AG08396 (cell line): ENCODE measurements around the gene ATP5F1B.

Source experiments
- DNase-seq: peaks from one replicate; pipeline ENCODE4 v3.0.0; 2012; ENCODE audit warnings: low spot score, mixed read lengths

The ATP5F1B gene

GRCh38 chr12:56616244-56616643 is 29.5 kb downstream of the ATP5F1B start:
- no peak for DNase-seq

DNA sequence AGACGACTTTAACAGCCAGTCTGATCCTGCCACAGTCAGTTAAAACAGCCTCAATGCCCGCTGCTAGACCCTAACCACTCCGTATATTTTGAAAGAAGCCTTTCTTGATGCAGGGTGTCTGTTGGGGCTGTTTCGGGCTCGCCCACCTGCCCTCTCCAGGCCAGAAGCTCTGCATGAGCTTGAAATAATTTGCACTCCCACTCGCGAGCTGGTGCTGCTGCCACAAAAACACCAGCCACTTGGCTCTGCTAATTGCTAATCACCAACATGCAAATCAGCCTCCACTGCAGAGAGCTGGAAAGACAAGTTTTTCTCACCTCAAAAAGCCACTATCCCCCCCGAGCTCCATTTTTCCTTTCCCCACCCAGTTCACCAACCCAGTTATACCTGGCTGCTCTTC is 31.2 kb downstream of the ATP5F1B start:
- DNase-seq = no peak

- DNase-seq = no peak
These were observed 41.4 kb downstream of the ATP5F1B start for GRCh38 chr12:56604355-56604754.

DNA sequence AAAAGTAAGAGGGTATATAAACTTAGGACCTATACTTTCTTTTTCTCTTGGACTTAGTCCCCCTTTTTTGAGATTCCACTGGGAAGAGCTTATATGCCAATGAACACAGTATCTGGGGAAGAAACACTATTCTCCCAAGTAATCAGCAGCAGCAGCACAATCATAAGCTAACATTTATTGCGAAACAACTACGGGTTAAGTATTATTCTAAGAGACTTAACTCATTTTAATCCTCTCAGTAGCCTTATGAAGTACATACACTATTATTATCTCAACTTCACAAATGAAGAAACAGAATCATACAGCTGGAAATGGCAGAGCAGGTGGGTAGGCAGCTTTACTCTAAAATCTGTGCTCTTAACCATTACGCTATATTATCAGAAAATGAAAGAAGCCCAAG is 43.5 kb downstream of the ATP5F1B start:
- DNase-seq = no peak

GRCh38 chr12:56601503-56601902 is 44.3 kb downstream of the ATP5F1B start:
- no peak for DNase-seq

DNA sequence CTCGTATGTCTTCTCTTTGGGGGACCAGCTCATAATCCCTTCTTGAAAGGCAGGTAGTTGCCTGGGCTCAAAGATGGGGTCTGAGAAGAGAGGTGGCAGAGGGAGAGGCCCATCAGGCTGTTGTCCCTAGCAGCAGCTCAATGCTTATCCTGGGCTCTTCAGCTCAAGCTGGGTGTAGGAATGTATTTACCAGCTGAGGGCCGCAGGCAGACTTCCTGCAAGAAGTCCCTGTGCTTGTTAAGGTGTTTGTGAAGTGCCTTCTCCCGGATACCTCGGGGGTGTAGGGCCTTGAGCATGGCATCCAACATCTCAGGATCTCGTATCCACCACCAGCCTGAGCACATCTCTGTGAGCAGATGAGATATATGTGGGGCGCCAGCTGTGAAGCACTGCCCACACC is 45.0 kb downstream of the ATP5F1B start:
- no peak for DNase-seq

- no peak for DNase-seq
These were observed 46.0 kb downstream of the ATP5F1B start for GRCh38 chr12:56599797-56600196.

DNA sequence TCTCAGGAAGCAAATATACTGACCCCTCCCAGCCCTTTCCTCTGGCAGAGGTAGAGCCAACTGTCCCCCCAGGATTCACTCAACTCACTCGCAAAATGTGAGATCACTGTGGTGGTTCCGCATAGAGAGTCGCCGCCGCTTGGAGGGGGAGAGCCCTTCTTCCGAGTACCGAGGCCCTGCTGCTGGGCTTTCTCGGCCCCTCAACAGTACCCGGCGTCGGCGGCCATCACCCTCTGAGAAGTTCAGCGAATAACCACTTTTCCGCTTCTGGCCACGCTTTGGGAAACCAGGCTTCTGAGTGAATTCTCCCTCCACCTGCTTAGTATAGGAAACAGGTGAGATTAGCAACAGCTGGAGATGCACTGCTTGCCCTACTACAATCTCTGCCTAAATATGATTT is 46.7 kb downstream of the ATP5F1B start:
- DNase-seq = no peak

DNA sequence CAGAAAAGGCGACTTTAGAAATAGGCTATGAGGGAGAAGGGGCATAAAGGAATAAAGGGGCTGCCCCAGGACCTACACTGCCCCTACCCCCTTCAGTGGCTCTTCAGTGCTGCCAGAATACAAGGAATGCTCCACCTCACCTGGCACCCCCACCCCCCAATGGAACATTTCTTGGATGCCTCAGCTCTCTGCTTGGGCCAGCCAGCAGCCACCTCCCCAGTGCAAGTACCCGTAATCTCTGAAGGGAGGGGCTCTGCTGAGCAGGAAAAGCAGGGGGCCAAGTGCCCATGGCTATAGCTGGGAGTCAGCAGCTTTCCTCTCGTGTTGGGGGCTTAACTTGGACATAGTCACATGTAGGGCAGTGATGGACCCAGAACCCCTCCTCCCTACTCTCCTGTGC is 49.0 kb downstream of the ATP5F1B start:
- no peak for DNase-seq

- peak; percentile 84 for DNase-seq
These were observed 51.7 kb downstream of the ATP5F1B start for GRCh38 chr12:56593909-56594621.

DNA sequence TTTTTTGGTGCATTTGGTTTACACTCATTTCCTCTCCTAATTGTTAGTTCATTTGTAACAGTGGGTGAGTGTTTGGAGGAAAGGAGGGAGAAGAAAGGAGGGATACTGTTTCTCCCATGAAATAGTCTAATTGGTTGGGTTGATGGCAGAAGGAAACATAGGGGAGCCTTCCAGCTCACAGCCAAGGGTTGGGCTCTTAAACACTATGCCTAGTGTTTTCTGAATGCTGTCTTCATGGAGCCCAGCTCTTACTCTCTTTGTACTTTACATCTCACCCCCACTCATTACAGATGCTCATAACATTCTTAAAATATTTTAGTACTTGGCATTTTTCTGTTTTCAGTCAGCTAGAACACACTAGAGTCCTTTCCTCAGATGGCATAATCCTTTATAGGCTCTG is 53.8 kb downstream of the ATP5F1B start:
- no peak for DNase-seq

GRCh38 chr12:56591126-56591525 is 54.7 kb downstream of the ATP5F1B start:
- DNase-seq = no peak

DNA sequence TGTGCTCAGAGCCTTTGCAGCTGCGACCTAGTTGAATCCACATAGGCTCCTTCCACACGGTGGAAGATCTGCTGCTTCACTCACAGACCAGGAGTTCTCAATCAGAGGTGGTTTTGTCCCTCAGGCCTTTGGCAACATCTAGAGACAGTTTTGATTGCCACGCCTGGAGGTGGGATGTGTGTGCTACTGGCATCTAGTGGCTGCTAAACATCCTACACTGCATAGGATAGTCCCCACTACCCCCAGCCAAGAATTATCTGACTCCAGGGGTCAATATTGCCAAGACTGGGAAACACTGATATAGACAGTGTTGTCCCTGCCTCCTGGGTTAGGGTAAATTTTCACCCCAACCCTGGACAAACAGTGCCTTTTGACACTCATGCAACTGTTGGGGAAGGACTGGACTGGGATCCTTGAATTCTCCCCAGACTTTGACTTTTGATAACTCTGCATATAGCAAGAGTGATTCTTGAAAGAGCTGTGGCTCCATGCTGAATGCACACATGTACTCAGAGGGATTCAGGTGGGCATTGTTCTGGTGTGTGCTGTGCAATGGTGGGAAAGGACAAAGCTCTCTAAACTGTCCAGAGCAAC is 55.5 kb downstream of the ATP5F1B start:
- no peak for DNase-seq

- DNase-seq = no peak
These were observed 56.0 kb downstream of the ATP5F1B start for GRCh38 chr12:56589783-56590182.
